Heart right ventricle (tissue), 16 donors: ENCODE measurements around the gene MR1. TPM values are rescaled to one million over a fixed set of nuclear protein-coding genes. Genes with fewer than 3 reads are reported as not detected.
A peak's percentile ranks its signal among the peaks of the same experiment; 100 is the strongest.

Experiments
- ATAC-seq, 8 donors: fragments of 200-7000 bp; cut with Tn5 transposase; one replicate each; pipeline ENCODE4 v1.9.1; 2020; ENCODE audit warnings: mild to moderate bottlenecking in 8 of 8, moderate library complexity in 8 of 8, moderate number of reproducible peaks in 1 of 8
- DNase-seq, 2 donors: peaks; one replicate each; pipeline ENCODE4 v3.0.0-alpha.2; 2020
- H3K27ac ChIP-seq, 10 donors: fragments of 200-600 bp; sonication (generic) in 2 of 10; one replicate each; pipeline versions ENCODE4 v1.5.0 to v1.8.0; 2020 to 2022; ENCODE audit warnings: mild to moderate bottlenecking in 3 of 10
- H3K27me3 ChIP-seq, 7 donors: fragments of 200-600 bp; one replicate each; pipeline ENCODE4 v1.8.0; 2021 to 2022; ENCODE audit warnings: mild to moderate bottlenecking in 2 of 7
- H3K36me3 ChIP-seq, 9 donors: fragments of 200-600 bp; sonication (generic) in 1 of 9; one replicate each; pipeline versions ENCODE4 v1.5.0 to v1.8.0; 2020 to 2022; ENCODE audit warnings: mild to moderate bottlenecking in 2 of 9
- H3K4me1 ChIP-seq, 9 donors: fragments of 200-600 bp; sonication (generic) in 1 of 9; one replicate each; pipeline versions ENCODE4 v1.5.0 to v1.8.0; 2020 to 2022; ENCODE audit warnings: mild to moderate bottlenecking in 4 of 9
- H3K4me3 ChIP-seq, 10 donors: fragments of 200-600 bp; sonication (generic) in 2 of 10; one replicate each; pipeline versions ENCODE4 v1.5.0 to v1.8.0; 2020 to 2022; ENCODE audit warnings: mild to moderate bottlenecking in 7 of 10, moderate library complexity in 2 of 10
- H3K9me3 ChIP-seq, 11 donors: fragments of 200-600 bp in 10 of 11; sonication (generic) in 2 of 11; one replicate each; pipeline versions ENCODE4 v1.5.0 to v1.8.0; 2013 to 2022; ENCODE audit warnings: mild to moderate bottlenecking in 2 of 11, control low read depth in 1 of 11, moderate library complexity in 1 of 11
- CTCF ChIP-seq, 9 donors: fragments of 200-600 bp; sonication (generic) in 2 of 9; IDR thresholded peaks; one replicate each; pipeline versions ENCODE4 v1.5.0 to v1.8.0; 2021 to 2022; ENCODE audit warnings: antibody characterized with exemption in 9 of 9, mild to moderate bottlenecking in 5 of 9, moderate library complexity in 1 of 9
- WGBS, 2 donors: extraction: QIAGEN DNeasy Blood & Tissue Kit; methylation state at CpG; one replicate each; pipeline ENCODE4 v1.1.7; 2013; ENCODE audit warnings: inconsistent platforms in 1 of 2; 5-methylcytosine and 5-hydroxymethylcytosine counted together
- intact Hi-C, 10 donors: fragments of 100-400 bp; cut with DNase I; formaldehyde crosslinking; loops; one replicate each; pipeline versions ENCODE4 v1.11.1 to v1.14.2; 2022
- polyA plus RNA-seq, 2 donors: library from polyadenylated mRNA; stranded (reverse); fragments of 200-250 nt; gene quantifications; one replicate each; pipeline ENCODE4 v1.2.3, GENCODE V29; 2013
- total RNA-seq, 10 donors: library from RNA; stranded (reverse); fragmentation: NEBNext Ultra II Directional in 3 of 10; extraction: Animal tissue kit (Norgen Biotek cat#: 25700) in 3 of 10; gene quantifications; one replicate each; pipeline versions ENCODE4 v1.2.1 to v1.2.4, GENCODE V29; 2021 to 2023
- donor health status: Arrhythmogenic right ventricular cardiomyopathy.
- donor health status: ischemic (EF 13 %, LVEDD 7.1; RV severe dilation, severe dysfunction).
- donor health status: healthy with polysubstance abuse.
- donor health status: DM: no; HTN: yes; CAD: no.
- donor health status: DM: no; HTN: no; CAD: no.
- donor health status: ischemic (EF 25% LVEDD 6.9; RV normal size, moderate dysfunction).
- donor health status: ischemic (EF 25% LVEDD 5.7; RV mildly dilated, moderate dysfunction).
- donor health status: healthy.
- donor health status: DM: yes; HTN: yes; CAD: no.
- donor health status: Ischemic cardiomyopathy.
- donor health status: ischemic (EF 35%, LVEDD 5.7; RV mildly dilated, moderate dysfunction).
- donor health status: nonischemic (EF 11% LVEDD 7.7; RV severe dilation, severe dysfunction).
- donor health status: DM: yes; HTN: yes; CAD: no.
- donor health status: PGD.
- donor health status: ischemic (EF 29% LVEDD 5.4; RV normal size, mild dysfunction).
- donor health status: nonischemic (EF 23%, LVEDD 6.1; RV moderate dilation, normal function).

MR1 gene
- total and polyA plus RNA-seq, 12 donors = 0.88 to 8.2 (median 2.7) TPM

- Histone ChIP-seq H3K9me3 (no peaks in the 10 kb centered on the region), H3K27me3 (no peaks in the 10 kb centered on the region), H3K36me3 (peaks cover 0 to 27% (median 0%) of the 10 kb centered on the region in 9 donors), H3K4me3 (peak overlapping the region in 3 of 10 donors; percentile 65 to 83 (median 72)), H3K4me1 (peaks cover 3 to 77% (median 72%) of the 10 kb centered on the region in 9 donors), H3K27ac (peak overlapping the region in 3 of 10 donors; percentile 70 to 95 (median 78))
- 81 to 84% methylated on average over 4 of the region's 4 CpGs for WGBS, 2 donors
- intact Hi-C loops = no loop called here
- DNase-seq (no peak), ATAC-seq (no peak)
- no peak for TF ChIP-seq CTCF (IDR thresholded peaks at IDR 0.05)
Observed at GRCh38 chr1:181092883-181093458, 59.2 kb downstream of the MR1 start.

GRCh38 chr1:181094416-181095212, 60.8 kb downstream of the MR1 start:
- peak; percentile 59 to 78 (median 68) for ATAC-seq
- Histone ChIP-seq H3K27ac (peak overlapping the region in 8 of 10 donors; percentile 31 to 78 (median 60)), H3K36me3 (peaks cover 0 to 27% (median 0%) of the 10 kb centered on the region in 9 donors), H3K9me3 (no peaks in the 10 kb centered on the region), H3K4me1 (peaks cover 3 to 88% (median 78%) of the 10 kb centered on the region in 9 donors), H3K27me3 (no peaks in the 10 kb centered on the region), H3K4me3 (peak overlapping the region in 1 of 10 donors; percentile 1)
- 23 to 27% methylated on average over 7 of the region's 7 CpGs for WGBS, 2 donors
- intact Hi-C loops = loop anchor here in 1 of 10 donors (5.0 kb wide), 1 partner anchor 43 kb away; no protein-coding TSS in a partner anchor
- peak in 1 of 2 donors; percentile 75 for DNase-seq
- no peak for TF ChIP-seq CTCF (IDR thresholded peaks at IDR 0.05)

- ATAC-seq (no peak), DNase-seq (no peak)
- Histone ChIP-seq H3K9me3 (no peaks in the 10 kb centered on the region), H3K36me3 (peaks cover 0 to 27% (median 0%) of the 10 kb centered on the region in 9 donors), H3K4me1 (peaks cover 3 to 94% (median 84%) of the 10 kb centered on the region in 9 donors), H3K4me3 (no peak overlapping the region), H3K27me3 (no peaks in the 10 kb centered on the region), H3K27ac (peak overlapping the region in 8 of 10 donors; percentile 31 to 78 (median 60))
- no peak for TF ChIP-seq CTCF (IDR thresholded peaks at IDR 0.05)
- intact Hi-C loops = loop anchor here in 1 of 10 donors (5.0 kb wide), 1 partner anchor 42 kb away; no protein-coding TSS in a partner anchor
- 76 to 78% methylated on average over 8 of the region's 8 CpGs for WGBS, 2 donors
Observed at GRCh38 chr1:181095260-181095659, 61.5 kb downstream of the MR1 start.

GRCh38 chr1:181095763-181096184, 62.0 kb downstream of the MR1 start:
- no peak for ATAC-seq
- H3K27me3 ChIP-seq = no peaks in the 10 kb centered on the region
- peaks cover 0 to 27% (median 0%) of the 10 kb centered on the region in 9 donors for H3K36me3 ChIP-seq
- 63 to 69% methylated on average over 5 of the region's 5 CpGs for WGBS, 2 donors
- no peaks in the 10 kb centered on the region for H3K9me3 ChIP-seq
- intact Hi-C loops = loop anchor here in 1 of 10 donors (5.0 kb wide), 1 partner anchor 42 kb away; no protein-coding TSS in a partner anchor
- no peak overlapping the region for H3K4me3 ChIP-seq
- no peak for DNase-seq
- TF ChIP-seq CTCF (IDR thresholded peaks at IDR 0.05) = no peak
- H3K27ac ChIP-seq = peak overlapping the region in 8 of 10 donors; percentile 31 to 78 (median 60)
- peaks cover 3 to 92% (median 84%) of the 10 kb centered on the region in 9 donors for H3K4me1 ChIP-seq
